MM.1S (cell line): ENCODE results near the gene ALPL.

Source experiments
- EZH2phosphoT487 ChIP-seq: fragments of 300-600 bp; sonication (generic); IDR thresholded peaks from 2 replicates; pipeline ENCODE4 v1.6.1; 2018; ENCODE audit warnings: antibody characterized with exemption, low read length
- TF ChIP-seq, protein P1 (sequence below): fragments of 300-600 bp; sonication (generic); IDR thresholded peaks from 2 replicates; pipeline ENCODE4 v1.5.1; 2016; ENCODE audit warnings: antibody characterized with exemption, low read length, mixed read lengths

GRCh38 chr1:21585037-21585436, 75.8 kb downstream of the ALPL start:
- no peak for TF ChIP-seq EZH2phosphoT487
- TF ChIP-seq, protein P1, sequence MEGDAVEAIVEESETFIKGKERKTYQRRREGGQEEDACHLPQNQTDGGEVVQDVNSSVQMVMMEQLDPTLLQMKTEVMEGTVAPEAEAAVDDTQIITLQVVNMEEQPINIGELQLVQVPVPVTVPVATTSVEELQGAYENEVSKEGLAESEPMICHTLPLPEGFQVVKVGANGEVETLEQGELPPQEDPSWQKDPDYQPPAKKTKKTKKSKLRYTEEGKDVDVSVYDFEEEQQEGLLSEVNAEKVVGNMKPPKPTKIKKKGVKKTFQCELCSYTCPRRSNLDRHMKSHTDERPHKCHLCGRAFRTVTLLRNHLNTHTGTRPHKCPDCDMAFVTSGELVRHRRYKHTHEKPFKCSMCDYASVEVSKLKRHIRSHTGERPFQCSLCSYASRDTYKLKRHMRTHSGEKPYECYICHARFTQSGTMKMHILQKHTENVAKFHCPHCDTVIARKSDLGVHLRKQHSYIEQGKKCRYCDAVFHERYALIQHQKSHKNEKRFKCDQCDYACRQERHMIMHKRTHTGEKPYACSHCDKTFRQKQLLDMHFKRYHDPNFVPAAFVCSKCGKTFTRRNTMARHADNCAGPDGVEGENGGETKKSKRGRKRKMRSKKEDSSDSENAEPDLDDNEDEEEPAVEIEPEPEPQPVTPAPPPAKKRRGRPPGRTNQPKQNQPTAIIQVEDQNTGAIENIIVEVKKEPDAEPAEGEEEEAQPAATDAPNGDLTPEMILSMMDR: no peak
